ENCODE results near the gene PLCD3.

PLCD3 gene

GRCh38 chr17:45063198-45063597 lies 69.1 kb downstream of the PLCD3 start:
- DNase-seq, result no peak

- no peak for DNase-seq
These were observed 70.6 kb downstream of the PLCD3 start for GRCh38 chr17:45061606-45062205.

DNA sequence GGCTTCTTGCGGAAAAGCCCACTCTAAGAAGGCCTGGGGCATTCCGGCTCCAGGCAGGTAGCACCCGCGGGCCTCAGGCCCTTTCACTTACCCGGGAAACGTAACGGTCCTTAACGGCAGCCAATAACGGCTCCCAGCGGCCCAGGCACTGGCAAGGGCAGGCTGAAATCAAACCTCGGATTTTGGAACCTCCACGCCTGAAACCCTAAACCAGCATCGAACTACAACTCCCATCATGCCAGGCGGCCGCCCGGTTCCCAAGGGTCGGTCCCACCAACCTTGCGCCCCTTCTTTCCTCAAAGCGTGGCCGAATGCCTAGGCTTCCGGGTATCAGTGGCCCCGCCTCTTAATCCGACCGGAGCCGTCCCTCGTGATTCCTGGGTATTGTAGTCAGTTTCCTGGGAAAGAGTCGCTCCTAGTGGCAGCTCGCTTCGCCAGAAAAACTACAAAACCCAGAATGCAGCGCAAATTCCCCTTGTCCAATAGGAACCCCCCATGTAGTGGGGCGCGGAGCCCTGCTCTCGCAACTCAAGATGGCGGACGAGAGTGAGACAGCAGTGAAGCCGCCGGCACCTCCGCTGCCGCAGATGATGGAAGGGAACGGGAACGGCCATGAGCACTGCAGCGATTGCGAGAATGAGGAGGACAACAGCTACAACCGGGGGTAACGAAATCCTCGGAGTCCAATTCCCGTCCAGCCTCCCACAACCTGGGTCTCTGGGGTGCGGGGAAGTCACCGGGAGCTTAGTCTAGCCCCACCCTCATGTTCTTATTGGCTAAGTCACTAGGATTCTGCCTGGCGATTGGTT lies 71.3 kb downstream of the PLCD3 start, which contains the start of gene NMT1:
Gene NMT1 (plus strand): TSS at position 521 of the 809 bp plus-strand sequence. CDS start 13 bp downstream, at position 534.
- peak; percentile 99 for DNase-seq

DNA sequence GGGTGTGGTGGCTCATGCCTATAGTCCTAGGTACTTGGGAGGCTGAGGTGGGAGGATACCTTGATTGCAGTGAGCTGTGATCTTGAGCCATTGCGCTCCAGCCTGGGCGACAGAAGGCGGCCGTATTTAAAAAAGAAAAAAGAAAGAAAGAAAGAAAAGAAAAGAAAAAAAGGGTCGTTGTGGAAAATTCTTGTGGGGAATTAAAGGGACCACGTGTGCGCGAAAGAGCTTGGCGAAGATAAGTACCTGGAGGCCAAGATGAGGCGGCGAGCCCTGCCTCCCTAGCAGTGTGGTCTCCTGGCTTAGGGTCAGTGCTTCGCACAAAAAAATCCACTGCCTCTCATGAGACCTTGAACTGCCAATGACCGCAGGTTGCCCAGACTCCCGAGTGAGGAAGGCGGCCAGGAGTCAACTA lies 71.9 kb downstream of the PLCD3 start:
- no peak for DNase-seq

Measured in KG1 (cell line).